H1 (cell line): ENCODE measurements around the gene PXMP4. TPM values are rescaled to one million over a fixed set of nuclear protein-coding genes. Genes with fewer than 3 reads are reported as not detected.

Source experiments
- BCL11A ChIP-seq, 2 experiments: IDR thresholded peaks; one replicate each; pipeline ENCODE4 v1.6.1; 2011; ENCODE audit warnings: low read depth in 2 of 2, low read length in 2 of 2, mild to moderate bottlenecking in 2 of 2
- CBX5 ChIP-seq: fragments of 300-800, 300-1000 bp; sonication (generic); IDR thresholded peaks from 2 replicates; pipeline ENCODE4 v1.7.1; 2016; ENCODE audit warnings: antibody characterized with exemption, low read length, low read depth
- CHD1 ChIP-seq: IDR thresholded peaks from 2 replicates; pipeline ENCODE4 v1.6.1; 2012; ENCODE audit warnings: low read depth, low read length, improper control_type of control experiment
- CHD2 ChIP-seq: IDR thresholded peaks from 2 replicates; pipeline ENCODE4 v1.6.1; 2012; ENCODE audit warnings: low read length, improper control_type of control experiment
- CREB1 ChIP-seq: IDR thresholded peaks from 2 replicates; pipeline ENCODE4 v1.6.1; 2012; ENCODE audit warnings: inconsistent platforms
- EGR1 ChIP-seq: IDR thresholded peaks from 2 replicates; pipeline ENCODE4 v1.6.1; 2011; ENCODE audit warnings: low read depth, low read length, borderline replicate concordance
- EP300 ChIP-seq, 2 experiments: IDR thresholded peaks; 1 replicate in 1 of 2; 2 replicates in 1 of 2; pipeline ENCODE4 v1.6.1; 2011 to 2012; ENCODE audit warnings: low read depth in 2 of 2, low read length in 2 of 2, mild to moderate bottlenecking in 2 of 2, borderline replicate concordance in 1 of 2, inconsistent platforms in 1 of 2, moderate library complexity in 1 of 2
- HDAC6 ChIP-seq: IDR thresholded peaks from one replicate; pipeline ENCODE4 v1.7.1; 2012; ENCODE audit warnings: low read depth, mild to moderate bottlenecking, inconsistent platforms, low read length, moderate library complexity
- JUND ChIP-seq: IDR thresholded peaks from 2 replicates; pipeline ENCODE4 v1.6.1; 2011; ENCODE audit warnings: mild to moderate bottlenecking, improper control_type of control experiment, low read length
- KDM1A ChIP-seq: fragments of 200-600, 300-600 bp; sonication (generic); IDR thresholded peaks from 2 replicates; pipeline ENCODE4 v1.7.1; 2016; ENCODE audit warnings: mild to moderate bottlenecking, low read length, borderline replicate concordance
- RAD21 ChIP-seq, 2 experiments: IDR thresholded peaks in 1 of 2; conservative IDR thresholded peaks in 1 of 2; 2 replicates each; pipeline ENCODE4 v1.6.1; 2011; ENCODE audit warnings: low read depth in 2 of 2, low read length in 2 of 2, improper control_type of control experiment in 1 of 2, inconsistent platforms in 1 of 2, mild to moderate bottlenecking in 1 of 2, moderate library complexity in 1 of 2
- TCF12 ChIP-seq: IDR thresholded peaks from 2 replicates; pipeline ENCODE4 v1.6.1; 2011; ENCODE audit warnings: low read depth, mild to moderate bottlenecking, low read length
- ZNF274 ChIP-seq: IDR thresholded peaks from 2 replicates; pipeline ENCODE4 v1.7.0; 2012; ENCODE audit warnings: low read length, borderline replicate concordance; ENCODE audit errors: extremely low read depth
- polyA plus RNA-seq, 7 experiments: library from polyadenylated mRNA; depleted of rRNA in 3 of 7; stranded (reverse) in 5 of 7; unstranded in 2 of 7; fragments of >200 nt in 5 of 7; fragments of 200-250 nt in 2 of 7; gene quantifications; 1 replicate in 5 of 7; 2 replicates in 1 of 7; 4 replicates in 1 of 7; pipeline versions ENCODE4 v1.2.1 to v1.2.3, GENCODE V29; 2011 to 2013; ENCODE audit warnings: missing spikeins in 2 of 7, mixed read lengths in 2 of 7
- total RNA-seq: library from RNA; stranded (reverse); fragmentation: NEBNext Ultra II Directional; extraction: Animal tissue kit (Norgen Biotek cat#: 25700); gene quantifications from 2 replicates; pipeline ENCODE4 v1.2.1, GENCODE V29; 2021
- TF ChIP-seq, protein P1 (sequence below): IDR thresholded peaks from 2 replicates; pipeline ENCODE4 v1.6.1; 2012; ENCODE audit warnings: inconsistent platforms

The PXMP4 gene
- total and polyA plus RNA-seq, 2 of the 8 experiments (the other 6 are each of a cell fraction or from before 2014, with no cell fraction given) = 3.3 to 3.4 TPM

DNA sequence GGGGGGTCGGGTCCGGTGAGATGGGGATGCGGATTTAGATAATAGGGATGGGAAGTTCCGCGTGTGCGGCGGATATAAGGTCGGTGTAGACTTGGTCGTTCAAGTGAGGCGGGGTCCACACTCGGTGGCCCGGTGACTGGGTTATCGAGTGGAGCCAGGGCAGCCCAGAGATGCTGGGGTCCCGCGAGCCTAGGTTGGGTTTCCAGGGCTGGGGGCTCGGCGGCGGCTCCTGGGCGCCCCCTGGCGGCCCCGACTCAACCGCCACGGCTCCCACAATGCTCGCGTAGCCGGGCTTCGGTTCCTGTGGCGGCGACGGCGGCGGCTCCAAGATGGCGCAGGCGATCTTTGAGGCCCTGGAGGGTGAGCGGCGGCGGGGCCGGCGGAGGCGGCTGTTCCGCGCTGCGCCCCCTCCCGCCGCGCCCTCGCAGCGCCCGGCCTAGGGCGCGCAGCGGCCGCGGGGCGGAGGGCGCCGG lies 11.6 kb upstream of the PXMP4 start, which contains the start of gene ZNF341 (continued):
- no peak for TF ChIP-seq KDM1A
- no peak; a peak in 2 of 3 replicates for TF ChIP-seq EP300 (IDR thresholded peaks at IDR 0.05; ENCODE audit: borderline replicate concordance in 1 of 2, low read depth in 2 of 2, low read length in 2 of 2)
- no peak for TF ChIP-seq CBX5
- no peak for TF ChIP-seq ZNF274
- TF ChIP-seq CHD2 = peak; percentile 11; the same call in 1 of the 2 replicates
- TF ChIP-seq CREB1 = no peak
- no peak for TF ChIP-seq BCL11A (IDR thresholded peaks at IDR 0.05; ENCODE audit: low read depth in 2 of 2, low read length in 2 of 2)
- peak; percentile 72 to 84 for TF ChIP-seq RAD21 (IDR thresholded peaks at IDR 0.05 in 1 of 2, conservative IDR thresholded peaks at IDR 0.05 in 1 of 2; ENCODE audit: low read depth in 2 of 2, low read length in 2 of 2)
- TF ChIP-seq JUND = no peak
- TF ChIP-seq TCF12 = no peak
- no peak for TF ChIP-seq CHD1
- TF ChIP-seq HDAC6 = no peak
- TF ChIP-seq, protein P1, sequence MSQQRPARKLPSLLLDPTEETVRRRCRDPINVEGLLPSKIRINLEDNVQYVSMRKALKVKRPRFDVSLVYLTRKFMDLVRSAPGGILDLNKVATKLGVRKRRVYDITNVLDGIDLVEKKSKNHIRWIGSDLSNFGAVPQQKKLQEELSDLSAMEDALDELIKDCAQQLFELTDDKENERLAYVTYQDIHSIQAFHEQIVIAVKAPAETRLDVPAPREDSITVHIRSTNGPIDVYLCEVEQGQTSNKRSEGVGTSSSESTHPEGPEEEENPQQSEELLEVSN = no peak
- no peak for TF ChIP-seq EGR1
